GM18526 (cell line): ENCODE results near the gene CBFA2T2.
A peak's percentile ranks its signal among the peaks of the same experiment; 100 is the strongest.

Source experiments
- POLR2A ChIP-seq: IDR thresholded peaks from 3 replicates; pipeline ENCODE4 v1.6.1; 2011; ENCODE audit not compliant: insufficient read length; ENCODE audit errors: extremely low read depth

CBFA2T2 gene

DNA sequence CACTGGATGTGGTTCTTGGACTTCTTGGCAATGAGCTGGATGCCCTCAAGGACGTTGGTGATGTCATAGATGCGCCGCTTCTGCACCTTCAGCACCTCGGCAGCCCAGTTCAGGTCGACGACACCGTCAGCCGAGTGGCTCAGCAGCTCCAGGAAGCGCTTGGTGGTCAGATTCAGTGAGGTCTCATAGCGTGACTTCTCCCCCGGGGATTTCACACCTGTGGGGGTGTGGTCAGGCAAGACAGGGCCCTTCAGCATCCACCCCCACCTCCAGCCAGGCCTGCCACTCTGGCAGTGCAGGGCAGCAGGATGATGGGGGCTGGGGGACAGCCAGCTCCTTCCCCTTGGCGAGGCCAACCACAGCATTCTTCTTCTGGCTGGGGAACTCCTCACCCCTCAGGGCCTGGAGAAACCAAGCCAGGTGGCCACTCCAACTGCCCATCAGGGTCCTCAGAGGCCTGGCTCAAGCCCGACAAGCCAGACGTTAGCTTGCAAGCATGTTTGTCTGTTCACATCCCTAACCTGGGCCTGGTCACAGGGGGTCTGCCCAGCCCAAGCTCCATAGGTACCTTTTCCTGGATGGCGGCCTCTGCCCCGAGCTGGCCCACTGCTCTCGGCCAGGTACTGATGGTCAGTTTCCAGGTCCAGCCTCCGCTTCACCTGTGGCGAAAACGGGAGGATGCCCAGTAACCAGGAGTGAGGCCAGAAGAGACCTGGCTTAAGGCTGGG is 190.0 kb downstream of the CBFA2T2 start:
- TF ChIP-seq POLR2A = no peak

DNA sequence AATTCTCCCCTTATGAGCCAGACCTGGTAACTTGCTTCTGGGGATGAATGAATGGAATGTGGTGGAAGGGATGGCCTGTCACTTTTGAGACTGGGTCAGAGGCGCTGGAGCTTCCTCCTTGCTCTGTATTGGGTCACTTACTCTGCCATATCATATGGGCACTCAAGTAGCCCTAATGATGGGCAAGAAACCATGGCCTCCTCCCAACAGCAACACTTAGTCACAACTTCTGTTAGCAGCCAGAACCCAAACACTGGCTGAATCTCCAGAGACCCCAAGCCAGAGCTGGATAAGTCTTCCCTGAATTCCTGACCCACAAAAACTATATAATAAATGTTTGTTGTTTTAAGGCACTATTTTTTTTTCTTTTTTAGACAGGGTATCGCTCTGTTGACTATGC is 190.8 kb downstream of the CBFA2T2 start:
- no peak for TF ChIP-seq POLR2A

DNA sequence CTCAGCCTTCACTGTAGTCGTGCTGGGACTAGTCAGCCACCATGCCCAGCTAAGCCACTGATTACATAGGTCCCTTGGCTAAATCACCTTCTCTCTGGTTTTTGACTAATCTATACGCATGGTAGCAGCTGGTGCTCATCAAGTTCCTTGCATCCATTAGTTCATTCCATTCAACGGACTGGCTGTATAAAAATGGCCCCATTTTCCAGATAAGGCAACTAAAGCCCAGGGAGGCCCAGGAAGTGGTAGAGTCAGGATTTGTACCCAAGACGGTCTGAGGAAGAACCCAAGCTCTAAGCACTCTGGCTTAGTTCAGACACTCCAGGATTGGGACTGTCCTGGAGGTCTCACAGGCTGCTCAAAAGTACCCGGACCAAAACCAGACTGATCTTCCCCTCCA is 191.4 kb downstream of the CBFA2T2 start:
- TF ChIP-seq POLR2A = no peak

DNA sequence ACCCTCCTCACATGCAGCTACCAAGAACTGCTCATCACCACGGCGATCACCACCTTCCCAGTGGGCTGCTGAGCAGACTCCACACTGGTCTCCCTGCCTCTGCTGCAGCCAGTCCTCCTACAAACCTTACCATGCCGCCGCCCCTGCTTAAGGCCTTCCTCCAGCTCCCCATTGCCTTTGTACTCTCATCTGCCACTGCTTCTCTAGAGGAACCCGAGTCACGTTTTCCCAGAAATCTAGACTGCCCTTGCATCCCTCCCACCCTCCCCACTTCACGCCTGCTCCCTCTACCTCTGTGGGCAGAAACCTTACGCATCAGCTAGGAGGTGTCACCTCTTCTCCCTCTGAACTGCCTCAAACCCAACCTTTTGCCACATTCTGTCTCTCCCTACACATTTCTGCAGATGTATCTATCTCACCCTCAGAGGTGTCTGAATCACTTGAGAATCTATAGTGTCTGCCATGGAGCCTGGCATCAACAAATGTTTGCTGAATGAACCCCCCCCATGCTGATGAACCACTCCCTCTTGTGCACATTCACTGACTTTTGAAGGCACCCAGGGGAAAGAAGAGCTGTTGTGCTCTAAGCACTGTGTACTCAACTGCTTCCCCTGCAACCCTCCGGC is 191.9 kb downstream of the CBFA2T2 start:
- TF ChIP-seq POLR2A = no peak

DNA sequence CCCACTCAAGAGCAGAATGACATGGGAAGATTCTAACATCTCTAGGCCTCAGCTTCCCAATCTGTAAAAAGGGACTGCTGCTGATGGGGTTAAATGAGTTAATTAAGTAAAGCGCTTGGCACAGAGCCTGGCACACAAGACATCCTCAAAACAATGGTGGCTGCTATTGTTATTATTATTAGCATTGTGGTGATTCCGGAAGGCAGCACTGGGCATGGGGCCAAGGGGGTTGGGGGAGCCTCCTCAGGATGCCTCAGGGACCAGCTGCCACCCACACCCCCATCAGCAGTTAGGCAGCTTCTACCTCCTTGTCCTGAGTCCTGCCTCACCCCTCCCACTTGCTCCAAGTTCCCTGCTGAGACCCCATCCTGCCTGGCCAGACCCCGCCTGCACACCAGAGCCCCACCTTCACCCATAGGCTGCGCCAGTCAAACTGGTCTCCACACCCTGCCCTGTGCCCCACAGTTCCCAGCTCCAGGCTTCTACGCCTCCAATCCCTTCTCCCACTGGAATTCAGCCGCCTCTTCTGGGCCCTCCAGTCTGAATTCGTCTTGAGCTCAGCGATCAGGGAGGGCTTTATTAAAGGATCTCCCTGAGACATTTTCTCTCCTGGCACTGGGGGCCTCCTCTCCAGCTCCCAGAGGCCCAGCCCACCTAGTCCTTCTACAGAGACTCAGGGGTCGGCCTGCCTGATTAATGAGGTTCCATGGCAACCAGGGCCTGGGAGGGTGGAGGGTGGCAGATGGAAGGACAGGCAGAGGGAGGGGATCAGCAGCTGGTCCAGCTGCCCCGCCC is 194.8 kb downstream of the CBFA2T2 start:
- no peak for TF ChIP-seq POLR2A

DNA sequence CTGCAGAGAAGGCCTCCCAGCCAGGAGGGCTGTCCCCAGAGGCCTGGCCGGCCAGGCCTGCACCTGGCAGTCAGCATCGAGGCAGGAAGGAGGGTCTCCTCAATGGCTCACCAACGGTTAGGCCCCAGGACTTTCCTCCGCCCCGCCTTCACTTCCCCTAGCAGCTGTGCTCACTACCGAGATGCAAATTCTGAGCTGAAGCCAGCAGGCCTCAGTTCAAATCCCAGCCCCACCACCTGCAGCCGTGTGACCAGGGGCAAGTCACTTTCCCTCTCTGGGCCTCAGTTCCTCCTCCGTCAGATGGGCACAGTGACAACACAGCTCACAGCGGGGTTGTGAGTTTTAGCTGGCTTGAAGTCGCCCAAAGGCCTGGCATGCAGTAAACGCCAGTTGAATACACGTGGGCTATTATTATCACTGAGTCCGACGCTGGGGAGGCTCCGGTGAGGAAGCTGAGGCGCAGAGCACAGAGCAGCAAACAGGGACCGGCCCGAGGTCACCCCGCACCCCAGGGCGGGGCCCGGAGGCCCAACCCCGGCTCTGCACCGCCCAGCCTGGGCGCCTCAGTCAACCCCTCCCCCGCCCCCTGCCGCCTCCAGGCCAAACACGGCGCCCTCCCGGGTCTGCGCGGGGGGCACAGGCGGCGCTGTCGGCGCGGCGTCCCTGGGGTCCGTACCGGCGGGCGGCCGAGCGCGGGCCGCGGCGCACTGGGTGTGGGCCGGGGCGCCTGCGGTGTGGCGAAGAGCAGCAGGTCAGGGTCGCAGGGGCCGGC is 195.6 kb downstream of the CBFA2T2 start:
- TF ChIP-seq POLR2A = peak; percentile 34

DNA sequence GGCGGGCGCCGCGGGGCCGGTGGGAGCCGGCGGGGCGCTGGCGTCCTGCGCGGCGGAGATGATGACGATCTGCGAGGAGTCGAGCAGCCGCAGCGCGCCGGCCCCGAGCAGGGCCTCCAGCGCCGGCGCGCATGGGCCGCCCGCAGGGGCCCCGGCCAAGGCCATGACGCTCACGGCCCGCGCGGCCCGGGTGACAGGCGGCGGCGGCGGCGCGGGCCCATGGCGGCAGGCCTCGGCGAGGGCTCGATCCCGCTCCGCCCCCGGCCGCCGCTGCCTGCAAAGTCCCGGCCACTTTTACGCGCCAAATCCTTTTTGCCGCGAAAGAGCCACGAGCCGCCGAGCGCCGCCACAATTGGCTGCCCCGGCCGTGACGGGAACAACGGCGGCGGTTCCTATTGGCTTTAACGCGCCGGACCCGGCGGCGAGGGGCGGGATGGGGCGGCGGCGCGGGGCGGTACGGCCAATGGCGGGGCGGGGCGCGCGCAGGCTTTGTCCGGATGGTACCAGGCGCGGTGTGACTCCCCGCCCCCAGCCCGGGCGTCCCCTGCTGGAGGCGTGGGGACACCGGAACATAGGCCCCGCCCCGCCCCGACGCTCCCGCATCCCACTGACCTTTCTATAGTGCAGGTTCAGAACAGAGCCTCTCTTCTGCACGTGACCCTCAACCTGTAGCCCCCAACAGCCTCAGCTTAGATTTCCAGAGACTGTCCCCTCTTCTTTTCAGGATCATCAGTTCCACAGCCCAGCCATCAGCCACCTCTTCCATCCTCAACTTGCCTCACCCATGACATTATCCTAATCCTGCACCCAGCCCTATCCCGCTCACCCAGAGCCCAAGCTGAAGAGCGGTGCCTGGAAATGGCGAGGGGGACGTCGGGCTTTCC is 196.4 kb downstream of the CBFA2T2 start, which contains the start of gene E2F1:
Gene E2F1 (minus strand): TSS at position 286 of the 884 bp plus-strand sequence. CDS start 121 bp downstream, at position 165.
- no peak for TF ChIP-seq POLR2A

DNA sequence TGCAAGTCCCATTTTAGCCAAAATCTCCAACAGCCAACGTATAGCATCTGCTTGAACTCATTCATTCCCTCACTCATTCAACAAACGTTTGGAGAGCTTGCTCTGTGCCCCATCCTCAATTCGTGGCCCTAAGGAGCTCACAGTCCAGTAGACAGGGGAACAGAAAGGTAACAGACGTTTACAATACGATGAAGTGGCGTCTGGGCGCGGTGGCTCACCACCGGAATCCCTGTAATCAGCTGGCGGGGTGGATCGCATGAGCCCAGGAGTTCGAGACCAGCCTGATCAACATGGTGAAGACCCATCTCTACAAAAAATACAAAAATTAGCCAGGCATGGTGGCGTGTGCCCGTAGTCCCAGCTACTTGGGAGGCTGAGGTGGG is 197.1 kb downstream of the CBFA2T2 start:
- no peak for TF ChIP-seq POLR2A

DNA sequence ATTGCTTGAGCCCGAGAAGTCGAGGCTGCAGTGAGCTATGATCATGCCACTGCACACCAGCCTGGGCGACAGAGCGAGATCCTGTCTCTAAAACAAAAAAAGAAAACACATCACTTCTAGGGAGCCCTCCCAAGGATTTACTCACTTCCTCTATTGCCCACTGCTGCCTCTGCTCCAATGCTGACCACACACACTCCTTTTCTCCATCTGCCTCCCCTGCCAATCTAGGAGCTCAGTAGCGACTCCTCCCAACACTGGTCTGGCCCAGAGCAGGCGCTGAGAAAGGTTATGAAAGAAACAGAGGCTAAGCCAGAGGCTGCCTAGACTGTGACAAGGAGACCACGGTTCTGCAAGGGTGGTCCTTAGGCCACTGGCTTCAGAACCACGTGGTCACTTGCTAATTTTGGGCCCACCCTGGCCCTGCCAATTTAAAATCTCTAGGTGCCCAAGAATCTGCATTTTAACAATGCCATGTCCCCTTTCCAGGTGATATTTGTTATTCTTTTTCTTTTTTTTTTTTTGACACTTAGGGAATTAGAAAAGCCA is 197.5 kb downstream of the CBFA2T2 start:
- no peak for TF ChIP-seq POLR2A

DNA sequence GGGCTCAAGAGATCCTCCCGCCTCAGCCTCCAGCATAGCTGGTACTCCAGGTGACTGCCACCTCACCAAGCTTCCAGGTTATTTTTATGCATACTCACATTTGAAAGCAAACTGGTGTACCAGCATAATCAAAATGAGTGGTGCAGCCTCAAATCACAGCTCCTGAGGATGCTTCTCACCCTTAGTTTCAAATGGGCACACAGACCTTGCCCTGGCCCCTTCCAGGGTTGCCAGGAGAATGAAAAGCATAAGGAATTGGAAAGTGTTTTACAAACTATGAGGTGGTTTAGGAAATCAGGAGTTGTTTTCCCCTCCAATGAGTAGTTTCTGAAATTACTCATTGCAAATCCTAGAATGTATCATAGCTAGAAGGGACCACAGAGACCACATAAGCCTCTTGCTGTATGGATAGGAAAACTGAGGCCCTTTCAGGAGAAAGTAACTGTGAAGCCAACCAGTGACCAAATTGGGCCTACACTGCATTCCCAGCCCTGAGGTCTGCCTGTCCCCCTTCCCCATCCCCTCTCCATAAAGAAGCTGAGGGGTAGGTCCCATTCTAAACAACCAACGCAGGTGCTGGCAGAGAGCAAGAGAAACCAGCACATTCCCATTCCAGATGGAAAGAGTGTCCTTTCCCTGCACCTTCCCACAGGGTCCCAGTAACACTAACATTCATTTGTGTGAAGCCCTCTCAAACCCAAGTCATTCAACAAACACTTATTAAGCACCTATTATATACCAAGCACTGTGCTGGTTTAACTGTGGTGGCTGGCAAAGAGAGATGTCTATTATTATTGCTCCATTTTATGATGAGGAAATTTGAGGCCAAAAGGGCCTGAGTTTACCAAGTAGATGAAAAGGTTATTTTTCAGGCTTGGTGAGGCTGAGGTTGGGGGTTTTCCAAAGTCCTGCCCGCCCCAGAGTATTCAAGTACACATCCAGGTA is 198.4 kb downstream of the CBFA2T2 start:
- no peak for TF ChIP-seq POLR2A

DNA sequence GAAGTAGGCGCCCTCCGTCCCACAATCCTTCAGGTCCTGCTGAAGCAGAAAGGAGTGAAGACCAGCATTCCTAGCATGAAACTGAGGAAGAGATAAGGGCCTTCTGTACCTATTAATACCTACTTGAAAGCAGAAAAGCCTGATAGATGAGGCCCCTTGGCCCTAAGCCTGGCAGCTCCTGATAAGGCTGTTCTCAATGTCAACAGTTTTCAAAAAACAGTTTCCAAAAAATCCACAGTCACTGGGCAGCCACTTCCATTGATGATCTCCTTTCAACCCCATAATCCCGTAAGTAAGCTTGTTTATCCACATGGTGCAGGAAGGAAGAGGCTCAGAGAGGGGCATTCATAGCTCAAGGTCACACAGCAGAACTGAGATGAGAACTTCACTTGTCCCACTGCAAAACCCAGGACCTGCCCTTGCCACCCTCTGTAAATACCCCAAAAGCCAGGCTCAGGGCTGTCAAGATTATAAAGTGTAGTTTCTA is 199.1 kb downstream of the CBFA2T2 start:
- TF ChIP-seq POLR2A = no peak

DNA sequence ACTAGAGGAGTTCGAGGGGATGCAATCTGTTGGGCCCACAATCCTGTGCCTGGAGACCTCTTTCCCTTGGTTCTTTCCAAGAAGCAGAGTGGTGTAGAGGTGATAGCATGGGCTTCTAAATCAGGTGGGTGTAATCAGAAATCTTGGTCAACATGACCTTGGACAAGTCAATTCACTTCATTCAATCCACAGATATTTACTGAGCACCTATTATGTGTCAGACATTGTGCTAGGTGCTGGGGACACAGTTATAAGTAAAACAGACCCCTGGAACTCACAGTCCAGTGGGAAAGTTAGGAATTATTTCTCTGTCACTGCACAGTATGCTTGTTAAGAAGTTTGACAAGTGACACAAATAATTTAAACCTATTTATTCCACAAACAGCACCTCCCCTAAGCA is 199.6 kb downstream of the CBFA2T2 start:
- no peak for TF ChIP-seq POLR2A

DNA sequence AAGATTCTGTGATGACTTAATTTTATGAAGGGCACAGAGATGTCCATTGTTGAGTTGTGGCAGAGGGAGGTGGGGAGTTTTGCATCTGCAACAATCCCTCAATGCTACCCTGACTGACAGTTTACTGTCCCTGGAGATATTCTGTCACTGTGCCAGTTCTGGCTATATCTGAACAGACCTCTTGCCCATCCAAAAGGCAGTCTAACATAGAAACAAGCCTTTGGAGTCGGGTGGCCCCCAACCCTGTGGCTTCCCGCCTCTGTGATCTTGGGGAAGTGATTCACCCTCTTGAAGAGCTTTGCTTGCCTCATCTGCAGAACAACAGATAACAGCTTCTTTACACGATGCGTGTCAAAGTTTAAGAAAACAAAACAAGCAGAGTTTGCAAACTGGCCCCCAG is 200.1 kb downstream of the CBFA2T2 start:
- no peak for TF ChIP-seq POLR2A

DNA sequence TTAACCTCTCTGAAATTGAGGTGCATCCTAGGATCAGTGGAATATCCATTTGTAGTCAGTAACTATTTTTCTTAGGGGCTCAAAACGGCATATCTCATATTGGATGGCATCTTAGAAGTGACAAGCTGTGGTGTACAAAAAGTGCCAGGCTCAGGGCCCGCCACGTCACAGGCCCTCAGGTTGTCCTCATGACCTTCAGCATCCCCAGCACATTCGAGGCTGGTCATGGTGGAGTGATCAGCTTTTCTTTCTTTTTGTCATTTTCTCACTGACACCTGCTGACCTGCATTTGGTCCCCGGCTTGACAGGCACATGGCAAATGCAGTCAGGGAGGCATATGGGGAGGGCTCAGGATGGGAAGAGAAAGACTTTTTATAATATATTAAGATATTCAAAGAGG is 203.4 kb downstream of the CBFA2T2 start:
- TF ChIP-seq POLR2A = no peak
